ENCODE results near the gene ADCY9.

Gene ADCY9

GRCh38 chr16:4025428-4025827 is 90.8 kb downstream of the ADCY9 start:
- no peak for DNase-seq

- DNase-seq: no peak
Observed at GRCh38 chr16:4021916-4022315, 94.3 kb downstream of the ADCY9 start.

- DNase-seq: no peak
Observed at GRCh38 chr16:4021070-4021779, 95.0 kb downstream of the ADCY9 start.

GRCh38 chr16:4019371-4019791 is 96.9 kb downstream of the ADCY9 start:
- no peak for DNase-seq

- no peak for DNase-seq
Observed at GRCh38 chr16:4018391-4018790, 97.9 kb downstream of the ADCY9 start.

GRCh38 chr16:4017807-4018206 is 98.4 kb downstream of the ADCY9 start:
- no peak for DNase-seq

- no peak for DNase-seq
Observed at GRCh38 chr16:4016658-4017057, 99.6 kb downstream of the ADCY9 start.

GRCh38 chr16:4016005-4016352 is 100.3 kb downstream of the ADCY9 start:
- DNase-seq: no peak

GRCh38 chr16:4015275-4016004 is 100.8 kb downstream of the ADCY9 start:
- DNase-seq: no peak

GRCh38 chr16:4011940-4012629 is 104.2 kb downstream of the ADCY9 start:
- no peak for DNase-seq

GRCh38 chr16:4011225-4011939 is 104.9 kb downstream of the ADCY9 start:
- DNase-seq: no peak

GRCh38 chr16:4010225-4011158 is 105.8 kb downstream of the ADCY9 start:
- DNase-seq: no peak

GRCh38 chr16:4009177-4009576 is 107.1 kb downstream of the ADCY9 start:
- no peak for DNase-seq

GRCh38 chr16:4008116-4008515 is 108.1 kb downstream of the ADCY9 start:
- DNase-seq: no peak

- no peak for DNase-seq
Observed at GRCh38 chr16:4006397-4006999, 109.7 kb downstream of the ADCY9 start.

- no peak for DNase-seq
Observed at GRCh38 chr16:4005731-4006130, 110.5 kb downstream of the ADCY9 start.

- no peak for DNase-seq
Observed at GRCh38 chr16:4005281-4005680, 111.0 kb downstream of the ADCY9 start.

GRCh38 chr16:4004206-4004605 is 112.0 kb downstream of the ADCY9 start:
- no peak for DNase-seq

- no peak for DNase-seq
Observed at GRCh38 chr16:4003576-4003975, 112.7 kb downstream of the ADCY9 start.

GRCh38 chr16:4003166-4003565 is 113.1 kb downstream of the ADCY9 start:
- no peak for DNase-seq

- DNase-seq: no peak
Observed at GRCh38 chr16:4002121-4002520, 114.1 kb downstream of the ADCY9 start.
